HG03575 (cell line): ENCODE results near the gene ERO1A.

Experiments
- ATAC-seq: cut with Tn5 transposase; IDR thresholded peaks from one replicate; pipeline ENCODE4 v1.9.1; 2021; ENCODE audit not compliant: unreplicated experiment, insufficient number of reproducible peaks, low FRiP score; ENCODE audit errors: extremely low read depth

Gene ERO1A

GRCh38 chr14:52619687-52620086 is 75.7 kb downstream of the ERO1A start:
- no peak for ATAC-seq

- no peak for ATAC-seq
Measured at GRCh38 chr14:52618602-52619001, 76.8 kb downstream of the ERO1A start.

- no peak for ATAC-seq
Measured at GRCh38 chr14:52610187-52610586, 85.2 kb downstream of the ERO1A start.

GRCh38 chr14:52609445-52610044 is 85.8 kb downstream of the ERO1A start:
- ATAC-seq: no peak

GRCh38 chr14:52607061-52607460 is 88.3 kb downstream of the ERO1A start:
- no peak for ATAC-seq

GRCh38 chr14:52602131-52602530 is 93.2 kb downstream of the ERO1A start:
- ATAC-seq: no peak

GRCh38 chr14:52599974-52600373 is 95.4 kb downstream of the ERO1A start:
- ATAC-seq: no peak

- no peak for ATAC-seq
Measured at GRCh38 chr14:52598568-52598967, 96.8 kb downstream of the ERO1A start.

- no peak for ATAC-seq
Measured at GRCh38 chr14:52596861-52597260, 98.5 kb downstream of the ERO1A start.

- no peak for ATAC-seq
Measured at GRCh38 chr14:52596320-52596719, 99.0 kb downstream of the ERO1A start.

GRCh38 chr14:52590318-52590717 is 105.0 kb downstream of the ERO1A start:
- ATAC-seq: no peak
